ENCODE measurements around the gene TSFM.
A peak's percentile ranks its signal among the peaks of the same experiment; 100 is the strongest.

Gene TSFM

GRCh38 chr12:57837864-57838562 is 55.4 kb downstream of the TSFM start:
- no peak for DNase-seq

- no peak for DNase-seq
These were observed 56.2 kb downstream of the TSFM start for GRCh38 chr12:57838594-57839302.

GRCh38 chr12:57839996-57840395 is 57.4 kb downstream of the TSFM start:
- DNase-seq, result no peak

- no peak for DNase-seq
These were observed 58.1 kb downstream of the TSFM start for GRCh38 chr12:57840726-57841125.

- DNase-seq, result no peak
These were observed 58.9 kb downstream of the TSFM start for GRCh38 chr12:57841445-57841844.

- no peak for DNase-seq
These were observed 60.0 kb downstream of the TSFM start for GRCh38 chr12:57842342-57843294.

- DNase-seq, result no peak
These were observed 62.3 kb downstream of the TSFM start for GRCh38 chr12:57844709-57845477.

GRCh38 chr12:57845478-57846284 is 63.1 kb downstream of the TSFM start:
- no peak for DNase-seq

GRCh38 chr12:57846285-57846576 is 63.6 kb downstream of the TSFM start:
- no peak for DNase-seq

GRCh38 chr12:57846577-57847319 is 64.2 kb downstream of the TSFM start, which contains the start of gene CTDSP2:
Gene CTDSP2 (minus strand): TSS chr12:57846729. CDS start chr12:57846435, 294 bp downstream.
- peak; percentile 4 for DNase-seq
